NOMO-1 treated with DMSO at 0.1 percent for 48 hours (cell line): Measurements from ENCODE around the gene GP5.
A peak's percentile ranks its signal among the peaks of the same experiment; 100 is the strongest.

Experiments
- DNase-seq: peaks from one replicate; lab custom pipeline; 2025; ENCODE audit not compliant: unreplicated experiment; lab: John Stamatoyannopoulos, UW

Gene GP5

GRCh38 chr3:194379651-194380050 is 19.4 kb downstream of the GP5 start:
- no peak for DNase-seq

DNA sequence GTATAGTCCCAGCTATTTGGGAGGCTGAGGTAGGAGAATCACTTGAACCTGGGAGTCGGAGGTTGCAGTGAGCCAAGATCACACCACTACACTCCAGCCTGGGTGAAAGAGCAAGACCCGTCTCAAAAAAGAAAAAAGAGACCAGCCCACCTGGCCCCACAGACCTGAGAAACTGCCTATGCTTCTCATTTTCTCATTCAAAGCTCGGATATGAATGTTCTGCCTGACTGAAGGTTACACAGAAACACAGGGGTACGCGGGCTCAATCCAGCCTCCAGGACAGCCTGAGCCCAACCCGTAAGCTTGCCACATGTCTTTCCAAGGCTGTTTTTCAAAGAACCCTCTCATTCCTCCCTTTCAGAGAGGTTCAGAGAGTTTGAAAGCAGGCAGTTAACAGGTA is 19.8 kb downstream of the GP5 start:
- no peak for DNase-seq

DNA sequence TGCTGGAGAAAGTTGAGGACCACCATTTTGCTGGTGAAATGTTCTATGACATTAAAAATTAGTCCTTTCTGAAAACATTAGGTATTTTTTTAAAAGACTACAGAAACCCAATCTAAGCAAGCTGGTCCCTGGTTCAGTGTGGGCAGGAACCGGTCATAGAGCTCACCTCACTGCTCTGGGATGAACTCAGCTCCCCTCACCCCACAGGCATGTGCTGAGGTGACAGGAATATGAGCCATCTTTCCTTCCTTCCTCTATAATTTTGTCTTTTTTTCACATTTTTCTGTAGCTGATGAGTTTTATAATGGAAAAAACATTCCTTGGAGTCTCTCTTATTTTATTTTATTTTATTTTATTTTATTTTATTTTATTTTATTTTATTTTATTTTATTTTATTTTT is 21.4 kb downstream of the GP5 start:
- DNase-seq: no peak

DNA sequence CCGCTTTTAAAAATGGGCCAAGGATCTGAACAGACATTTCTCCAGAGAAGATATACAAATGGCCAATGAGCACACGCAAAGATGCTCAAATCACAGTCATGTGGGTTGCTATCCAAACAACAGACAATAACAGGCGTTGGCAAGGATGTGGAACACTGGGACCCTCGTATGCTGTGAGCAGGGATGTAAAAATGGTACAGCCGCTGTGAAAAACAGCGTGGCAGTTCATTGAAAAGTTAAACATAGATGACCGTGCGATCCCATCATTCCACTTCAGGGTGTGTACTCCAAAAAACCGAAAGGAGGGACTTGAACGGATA is 22.9 kb downstream of the GP5 start:
- no peak for DNase-seq

- DNase-seq: no peak
Observed at GRCh38 chr3:194375473-194376240, 23.4 kb downstream of the GP5 start.

DNA sequence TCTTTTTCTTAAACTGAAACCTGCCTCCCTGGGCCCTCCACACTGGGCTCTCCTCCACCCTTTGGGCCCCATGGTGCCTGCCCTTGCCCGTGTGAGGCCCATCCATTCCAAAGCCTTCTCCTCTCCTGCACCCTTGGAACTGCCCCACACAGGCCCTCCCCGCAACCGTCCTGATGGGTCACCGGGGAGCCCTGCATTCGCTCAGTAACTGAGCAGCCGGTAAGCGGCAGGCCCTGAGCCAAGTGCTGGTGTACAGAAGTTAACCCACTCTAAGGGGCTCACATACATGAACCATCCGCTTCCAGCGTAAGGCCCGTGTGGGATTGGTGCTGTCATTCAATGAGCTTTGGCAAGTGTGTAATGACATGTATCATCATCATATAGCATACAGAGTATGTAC is 24.1 kb downstream of the GP5 start:
- no peak for DNase-seq

- DNase-seq: no peak
Observed at GRCh38 chr3:194373899-194374298, 25.2 kb downstream of the GP5 start.

- DNase-seq: no peak
Observed at GRCh38 chr3:194373028-194373427, 26.0 kb downstream of the GP5 start.

DNA sequence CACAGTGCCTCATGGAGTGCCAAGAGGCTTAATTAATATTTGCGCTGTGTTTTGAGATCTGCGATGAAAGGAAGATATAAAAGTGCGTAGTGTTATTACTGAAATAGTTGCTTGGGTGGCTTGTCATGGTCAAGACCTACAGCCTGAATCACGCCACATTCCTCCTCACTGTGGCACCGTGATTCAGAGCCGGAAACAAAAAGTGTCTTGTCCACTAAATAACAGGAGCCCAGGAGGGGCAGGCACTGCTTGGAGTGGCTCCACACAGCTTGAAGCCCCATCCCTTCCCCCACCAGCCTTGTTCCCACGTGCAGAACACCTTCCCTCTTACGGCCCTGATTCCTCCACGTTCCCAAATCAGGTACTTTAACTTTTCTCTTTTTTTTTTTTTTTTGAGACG is 28.3 kb downstream of the GP5 start:
- DNase-seq: no peak

DNA sequence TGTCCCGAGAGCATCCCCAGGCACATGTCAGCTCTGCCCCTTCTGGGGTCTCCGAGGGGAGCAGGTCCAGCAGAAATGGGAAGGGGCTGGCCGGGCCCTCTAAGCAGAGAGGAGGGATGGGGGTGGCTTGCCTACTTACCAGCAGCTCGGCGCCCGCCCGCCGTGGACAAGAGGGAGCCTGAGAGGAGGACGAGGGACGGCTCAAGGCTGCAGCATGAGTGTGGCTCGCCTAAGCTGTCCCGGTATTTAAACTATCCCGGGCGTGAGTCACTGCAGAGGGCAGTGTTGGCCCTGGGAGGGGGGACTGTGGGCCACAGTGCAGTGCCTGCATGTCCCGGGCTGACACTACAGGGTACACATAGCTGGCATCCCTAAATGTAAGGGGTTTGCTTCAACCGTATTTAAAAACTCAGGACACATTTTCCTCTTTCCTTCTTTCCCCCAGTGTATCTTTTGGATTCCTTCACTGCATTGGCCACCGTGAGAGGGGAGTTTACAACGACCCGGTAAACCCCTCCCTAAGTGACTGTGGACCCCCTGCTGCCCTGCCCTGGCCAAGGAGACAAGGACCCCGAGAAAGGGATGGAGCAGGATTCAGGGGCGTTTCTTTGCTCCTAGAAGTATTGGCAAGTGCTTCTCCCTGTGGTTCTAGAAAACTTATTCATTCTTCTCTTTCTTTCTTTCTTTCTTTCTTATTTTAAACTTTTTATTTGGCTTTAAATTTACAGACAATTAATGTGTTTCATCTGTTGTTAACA is 29.4 kb downstream of the GP5 start, which contains the start of gene LRRC15:
Gene LRRC15 (minus strand): TSS at position 222 of the 758 bp plus-strand sequence. CDS start 8,700 bp downstream, outside the sequence.
- DNase-seq: no peak

- DNase-seq: no peak
Observed at GRCh38 chr3:194368918-194369317, 30.1 kb downstream of the GP5 start.

GRCh38 chr3:194367992-194368841 is 30.8 kb downstream of the GP5 start:
- DNase-seq: no peak

GRCh38 chr3:194365978-194366490 is 33.0 kb downstream of the GP5 start:
- DNase-seq: no peak

- no peak for DNase-seq
Observed at GRCh38 chr3:194365526-194365925, 33.5 kb downstream of the GP5 start.

DNA sequence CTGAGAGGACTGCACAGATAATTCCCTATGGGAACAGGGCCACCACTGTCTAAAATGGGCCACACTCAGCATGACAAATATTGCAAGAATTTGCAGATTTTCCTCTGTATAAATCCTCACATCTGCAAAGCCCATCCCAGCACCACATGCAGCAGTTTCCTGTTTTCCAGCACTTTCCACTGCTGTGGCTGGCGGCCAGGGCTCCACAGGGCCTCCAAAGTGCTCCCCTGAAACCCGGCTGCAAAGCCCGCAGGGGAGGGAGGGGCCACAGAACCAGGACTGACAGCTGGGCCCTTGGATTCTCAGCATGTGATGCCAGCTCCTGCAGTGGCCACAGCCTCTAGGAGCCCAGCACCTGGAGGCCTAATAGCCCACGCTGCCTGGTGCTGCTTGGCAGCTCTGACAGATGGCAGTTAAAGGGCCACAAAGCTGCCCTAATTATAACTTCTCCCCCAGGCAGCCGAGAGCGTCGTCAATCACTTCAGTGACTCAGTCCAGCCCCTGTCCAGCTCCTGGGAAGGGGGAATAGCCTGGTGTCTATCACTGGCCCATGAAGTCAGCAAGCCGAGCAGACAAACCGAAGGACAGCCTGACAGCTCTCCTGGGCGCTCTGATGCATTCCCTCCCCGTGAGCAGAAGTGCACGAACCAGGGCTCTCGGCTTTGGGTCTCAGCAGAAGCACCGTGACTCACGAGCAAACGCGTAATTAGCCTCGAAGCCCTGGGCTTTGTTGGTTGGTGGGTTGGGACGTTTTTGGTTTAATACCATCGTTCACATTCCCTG is 34.2 kb downstream of the GP5 start:
- no peak for DNase-seq

GRCh38 chr3:194364314-194364651 is 34.8 kb downstream of the GP5 start:
- DNase-seq: no peak

DNA sequence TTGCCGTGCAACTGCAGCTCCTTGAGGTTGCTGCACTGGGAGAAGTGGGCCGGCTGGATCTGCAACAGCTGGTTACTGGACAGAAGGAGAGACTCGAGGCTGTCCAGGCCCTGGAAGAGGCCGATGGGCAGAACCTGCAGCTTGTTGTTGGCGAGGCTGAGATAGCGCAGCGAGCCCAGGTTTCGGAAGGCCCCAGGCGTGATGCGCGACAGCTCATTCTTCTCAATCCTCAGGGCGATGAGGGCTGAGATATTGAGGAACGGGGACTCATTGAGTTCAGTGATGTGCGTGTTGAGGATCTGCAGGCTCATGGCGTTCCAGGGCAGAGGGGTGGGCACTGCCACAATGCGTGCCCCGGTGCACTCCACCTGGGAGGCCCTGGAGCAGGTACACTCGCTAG is 38.5 kb downstream of the GP5 start:
- DNase-seq: no peak

DNA sequence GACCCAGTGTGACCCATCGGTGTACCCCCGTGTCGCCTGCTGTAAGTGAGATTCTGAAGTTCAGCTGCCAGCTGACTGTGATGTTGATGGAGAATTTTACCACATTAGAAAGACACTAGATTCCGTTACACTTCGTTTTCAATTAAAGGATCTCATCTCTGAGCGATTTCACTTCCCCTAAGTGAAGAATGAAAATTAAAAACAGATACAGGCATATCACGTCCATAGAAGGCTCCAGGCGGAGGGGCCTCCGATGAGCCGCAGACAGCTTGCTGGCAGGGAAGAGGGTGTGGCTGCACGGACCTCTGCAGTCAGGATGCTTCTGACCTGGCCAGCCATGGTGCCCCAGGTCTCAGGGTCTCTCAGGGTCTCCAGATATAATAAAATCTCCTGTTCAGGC is 41.4 kb downstream of the GP5 start:
- DNase-seq: peak; percentile 18

GRCh38 chr3:194355379-194355778 is 43.7 kb downstream of the GP5 start:
- DNase-seq: no peak

DNA sequence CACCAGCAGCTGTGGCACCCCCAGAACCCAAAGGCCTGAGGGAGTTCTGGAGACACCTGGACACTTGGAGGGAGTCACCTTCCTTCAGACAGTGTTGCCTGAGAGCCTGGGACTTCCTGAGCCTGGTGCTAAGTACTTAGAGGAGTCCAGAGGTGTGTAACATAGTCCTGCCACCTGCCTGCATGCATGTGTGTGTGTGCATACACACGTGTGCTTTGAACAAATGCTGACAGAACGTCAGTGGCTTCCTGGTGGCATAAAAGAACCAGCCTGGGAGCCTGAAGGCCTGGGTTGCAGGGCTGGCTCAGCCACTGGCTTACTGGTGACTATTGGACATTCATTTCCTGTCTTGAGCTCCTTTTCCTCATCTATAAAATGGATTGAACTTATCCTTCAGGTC is 44.8 kb downstream of the GP5 start:
- DNase-seq: no peak
